GM12801 (cell line): ENCODE data around the gene PLEKHF1.

Experiments used
- TF ChIP-seq, protein P1 (sequence below): IDR thresholded peaks from one replicate; pipeline ENCODE4 v1.5.1; 2011; ENCODE audit warnings: control low read depth; ENCODE audit not compliant: insufficient read length; ENCODE audit errors: extremely low read depth

PLEKHF1 gene

GRCh38 chr19:29685326-29685725 is 20.1 kb downstream of the PLEKHF1 start:
- TF ChIP-seq, protein P1, sequence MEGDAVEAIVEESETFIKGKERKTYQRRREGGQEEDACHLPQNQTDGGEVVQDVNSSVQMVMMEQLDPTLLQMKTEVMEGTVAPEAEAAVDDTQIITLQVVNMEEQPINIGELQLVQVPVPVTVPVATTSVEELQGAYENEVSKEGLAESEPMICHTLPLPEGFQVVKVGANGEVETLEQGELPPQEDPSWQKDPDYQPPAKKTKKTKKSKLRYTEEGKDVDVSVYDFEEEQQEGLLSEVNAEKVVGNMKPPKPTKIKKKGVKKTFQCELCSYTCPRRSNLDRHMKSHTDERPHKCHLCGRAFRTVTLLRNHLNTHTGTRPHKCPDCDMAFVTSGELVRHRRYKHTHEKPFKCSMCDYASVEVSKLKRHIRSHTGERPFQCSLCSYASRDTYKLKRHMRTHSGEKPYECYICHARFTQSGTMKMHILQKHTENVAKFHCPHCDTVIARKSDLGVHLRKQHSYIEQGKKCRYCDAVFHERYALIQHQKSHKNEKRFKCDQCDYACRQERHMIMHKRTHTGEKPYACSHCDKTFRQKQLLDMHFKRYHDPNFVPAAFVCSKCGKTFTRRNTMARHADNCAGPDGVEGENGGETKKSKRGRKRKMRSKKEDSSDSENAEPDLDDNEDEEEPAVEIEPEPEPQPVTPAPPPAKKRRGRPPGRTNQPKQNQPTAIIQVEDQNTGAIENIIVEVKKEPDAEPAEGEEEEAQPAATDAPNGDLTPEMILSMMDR, result no peak

DNA sequence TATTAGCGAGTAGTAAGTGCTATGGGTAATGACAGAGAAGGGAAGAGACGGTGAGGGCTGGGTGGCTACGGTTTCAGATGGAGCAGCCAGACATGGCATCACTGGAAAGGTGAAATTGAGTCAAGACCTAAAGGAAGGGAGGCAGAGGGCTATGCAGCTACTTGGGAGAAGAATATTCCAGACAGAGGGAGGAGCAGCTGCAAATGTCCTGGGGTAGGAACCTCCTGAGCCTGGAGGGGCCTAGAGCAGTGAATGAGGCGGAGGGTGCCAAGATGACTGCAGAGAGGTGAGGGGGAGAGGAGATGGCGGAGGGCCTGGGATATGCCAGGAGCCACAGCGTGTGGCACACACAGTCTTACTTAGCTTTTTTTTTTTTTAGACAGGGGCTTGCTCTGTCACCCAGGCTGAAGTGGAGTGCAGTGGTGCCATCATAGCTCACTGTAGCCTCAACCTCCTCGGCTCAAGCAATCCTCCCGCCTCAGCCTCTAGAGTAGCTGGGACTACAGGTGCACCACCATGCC is 21.1 kb downstream of the PLEKHF1 start:
- TF ChIP-seq, protein P1, result no peak

DNA sequence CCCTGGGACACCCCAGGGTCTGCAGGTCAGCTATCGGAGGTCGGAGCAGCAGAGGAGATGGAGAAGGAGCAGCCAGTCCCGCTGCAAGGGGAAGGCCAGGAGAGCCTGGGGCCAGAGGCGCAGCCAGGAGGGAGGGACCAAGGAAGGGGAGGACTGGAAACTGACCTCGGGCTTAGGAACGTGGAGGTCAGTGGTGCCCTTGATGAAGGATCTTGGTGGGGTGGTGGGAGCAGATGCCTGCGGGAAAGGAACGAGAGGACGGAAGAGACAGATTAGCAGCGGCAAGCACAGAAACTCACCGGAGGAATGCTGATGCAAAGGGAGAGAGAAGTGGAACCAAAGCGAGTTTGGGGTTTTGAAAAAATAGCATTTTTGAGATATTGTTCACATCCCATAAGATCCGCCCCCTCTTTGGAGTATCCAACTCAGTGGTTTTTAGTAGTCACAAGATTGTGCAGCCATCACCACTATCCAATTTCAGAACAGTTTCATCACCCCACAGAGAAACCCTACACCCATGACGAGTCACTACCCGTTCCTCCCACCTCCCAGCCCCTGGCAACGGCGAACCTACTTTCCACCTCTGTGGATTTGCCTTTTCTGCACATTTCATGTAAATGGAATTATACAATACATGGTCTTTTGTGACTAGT is 22.1 kb downstream of the PLEKHF1 start:
- TF ChIP-seq, protein P1, result no peak

DNA sequence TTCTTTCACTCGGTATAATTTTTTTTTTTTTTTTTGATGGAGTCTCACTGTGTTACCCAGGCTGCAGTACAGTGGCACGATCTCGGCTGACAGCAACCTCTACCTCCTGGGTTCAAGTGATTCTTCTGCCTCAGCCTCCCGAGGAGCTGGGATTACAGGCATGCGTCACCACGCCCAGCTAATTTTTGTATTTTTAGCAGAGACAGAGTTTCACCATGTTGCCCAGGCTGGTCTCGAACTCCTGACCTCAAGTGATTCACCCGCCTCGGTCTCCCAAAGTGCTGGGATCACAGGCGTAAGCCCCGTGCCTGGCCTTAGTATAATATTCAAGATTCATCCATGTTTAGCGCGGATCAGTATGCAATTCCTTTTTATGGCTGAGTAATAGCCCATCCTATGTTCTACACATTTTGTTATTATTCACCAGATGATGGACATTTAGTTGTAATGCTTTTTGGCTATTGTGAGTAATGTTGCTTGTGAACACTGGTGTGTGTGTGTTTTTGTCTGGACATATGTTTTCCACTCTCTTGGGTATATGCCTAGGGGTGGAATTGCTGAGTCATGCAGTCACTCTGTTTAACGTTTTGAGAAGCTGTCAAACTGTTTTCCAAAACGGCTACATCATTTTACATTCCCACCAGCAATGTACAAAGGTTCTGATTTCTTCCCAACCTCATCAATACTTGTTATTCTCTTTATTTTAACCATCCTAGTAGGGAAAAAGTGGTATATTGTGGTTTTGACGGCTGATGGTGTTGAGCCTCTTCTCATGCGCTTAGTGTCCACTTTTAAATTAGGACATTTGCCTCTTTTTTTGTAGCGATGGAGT is 22.9 kb downstream of the PLEKHF1 start:
- TF ChIP-seq, protein P1, result no peak

GRCh38 chr19:29690842-29691241 is 25.6 kb downstream of the PLEKHF1 start:
- TF ChIP-seq, protein P1, result no peak

- TF ChIP-seq, protein P1, result no peak
These were observed 28.9 kb downstream of the PLEKHF1 start for GRCh38 chr19:29694161-29694560.
